DMS79 treated with DMSO at 0.1 percent for 48 hours (cell line): Measurements from ENCODE around the gene PAQR5.
"Not testable (repeated sequence)": the region's sequence is repeated elsewhere in the genome, so short reads cannot be mapped to it uniquely, and the experiment has no call there.

ENCODE experiments used
- DNase-seq: peaks from one replicate; lab custom pipeline; 2025; lab: John Stamatoyannopoulos, UW

PAQR5 gene

GRCh38 chr15:69293741-69294615, 4.7 kb upstream of the PAQR5 start:
- no peak for DNase-seq

- DNase-seq: no peak
Measured at GRCh38 chr15:69296606-69297005, 2.1 kb upstream of the PAQR5 start.

DNA sequence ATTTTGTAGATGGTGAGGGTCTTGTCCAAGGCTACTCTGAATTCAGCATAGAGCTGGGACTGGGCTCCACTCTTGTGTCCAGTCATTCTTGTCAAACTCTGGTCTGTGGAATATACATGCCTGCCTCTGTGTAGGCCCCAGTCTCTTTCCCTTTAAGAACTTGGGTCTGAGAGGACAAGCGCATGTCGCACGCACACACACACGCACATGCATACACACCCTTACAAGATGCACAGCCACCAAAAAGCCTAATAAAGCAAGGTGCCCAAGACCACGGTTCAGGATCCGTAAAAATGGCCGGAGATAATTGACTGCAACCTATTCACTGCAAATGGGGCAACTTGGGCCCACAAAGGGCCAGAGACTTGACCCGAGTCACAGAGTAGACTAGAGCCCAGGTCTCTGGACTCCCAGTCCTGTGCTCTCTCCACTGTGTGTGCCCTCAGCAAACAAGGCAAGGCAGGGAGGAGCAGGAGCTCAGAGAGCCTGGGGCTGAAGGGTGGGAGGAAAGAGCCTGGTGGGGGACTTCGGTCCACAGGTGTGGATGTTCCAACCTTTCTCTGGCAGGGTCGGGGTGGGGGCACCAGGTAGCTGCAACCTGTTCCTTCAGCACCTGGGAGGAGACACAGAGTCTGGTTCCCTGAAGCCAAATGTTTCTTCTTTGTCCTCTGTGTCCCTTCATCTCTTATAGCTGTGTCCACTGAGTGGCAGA, 914 bp upstream of the PAQR5 start:
- no peak for DNase-seq

- no peak for DNase-seq
Measured at GRCh38 chr15:69298354-69298696, 387 bp upstream of the PAQR5 start.

- no peak for DNase-seq
Measured at GRCh38 chr15:69299451-69299886, 757 bp downstream of the PAQR5 start.

GRCh38 chr15:69299943-69300588, 1.4 kb downstream of the PAQR5 start:
- no peak for DNase-seq

DNA sequence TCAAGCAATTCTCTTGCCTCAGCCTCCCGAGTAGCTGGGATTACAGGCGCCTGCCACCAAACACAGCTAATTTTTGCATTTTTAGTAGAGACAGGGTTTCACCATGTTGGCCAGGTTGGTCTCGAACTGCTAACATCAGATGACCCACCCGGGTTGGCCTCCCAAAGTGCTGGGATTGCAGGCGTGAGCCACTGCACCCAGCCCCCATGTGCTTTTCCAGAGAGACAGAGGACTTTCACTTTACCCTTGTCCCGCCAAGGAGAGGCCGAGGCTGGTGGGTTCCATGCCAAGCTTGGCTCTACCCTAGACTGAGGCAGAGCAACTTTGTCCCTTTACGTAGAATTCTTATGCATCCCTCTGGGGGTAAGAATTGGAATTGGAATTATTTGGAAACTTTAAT, 2.4 kb downstream of the PAQR5 start:
- not testable (repeated sequence) for DNase-seq

- DNase-seq: not testable (repeated sequence)
Measured at GRCh38 chr15:69302087-69302486, 3.4 kb downstream of the PAQR5 start.

GRCh38 chr15:69302929-69303328, 4.2 kb downstream of the PAQR5 start:
- DNase-seq: no peak

DNA sequence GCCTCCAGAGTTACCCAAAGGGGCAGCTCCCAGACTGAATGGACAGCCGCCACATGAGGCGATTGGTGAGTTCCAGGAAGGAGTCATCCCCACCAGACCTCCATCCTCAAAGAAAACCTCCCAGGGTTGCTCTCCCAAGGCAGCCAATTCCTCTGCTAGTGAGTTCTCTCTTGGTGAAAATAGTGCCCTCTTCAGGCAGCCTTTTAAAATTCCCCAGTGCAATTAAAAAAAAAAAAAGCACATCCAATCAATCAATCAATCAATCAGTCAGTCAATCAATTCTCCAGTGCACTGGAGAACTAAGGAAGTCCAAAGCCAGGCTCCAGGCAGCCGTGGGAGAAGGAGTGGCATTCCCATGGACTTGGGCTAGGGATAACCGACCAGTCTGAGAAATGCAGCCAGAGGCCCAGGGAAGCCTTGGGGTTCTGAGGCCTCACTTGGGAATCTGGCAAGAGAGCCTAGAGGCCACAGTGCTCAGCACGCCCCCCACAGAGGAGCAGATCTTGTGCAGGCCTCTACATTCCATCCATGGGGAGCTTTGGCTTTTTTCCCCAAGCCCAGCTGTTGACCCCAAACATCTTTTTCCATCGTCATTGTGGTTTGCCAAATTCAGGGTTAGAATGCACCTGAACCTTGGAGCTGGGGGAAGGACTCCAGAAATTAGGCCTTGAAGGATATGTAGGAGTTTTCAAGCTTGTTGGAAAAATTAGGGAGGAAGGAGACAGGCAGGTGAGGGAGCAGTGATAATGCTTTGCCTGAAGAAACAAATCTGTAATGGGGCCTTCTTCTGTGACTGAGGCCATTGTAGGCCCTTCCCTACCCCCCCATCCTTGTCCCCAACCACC, 4.8 kb downstream of the PAQR5 start:
- no peak for DNase-seq

DNA sequence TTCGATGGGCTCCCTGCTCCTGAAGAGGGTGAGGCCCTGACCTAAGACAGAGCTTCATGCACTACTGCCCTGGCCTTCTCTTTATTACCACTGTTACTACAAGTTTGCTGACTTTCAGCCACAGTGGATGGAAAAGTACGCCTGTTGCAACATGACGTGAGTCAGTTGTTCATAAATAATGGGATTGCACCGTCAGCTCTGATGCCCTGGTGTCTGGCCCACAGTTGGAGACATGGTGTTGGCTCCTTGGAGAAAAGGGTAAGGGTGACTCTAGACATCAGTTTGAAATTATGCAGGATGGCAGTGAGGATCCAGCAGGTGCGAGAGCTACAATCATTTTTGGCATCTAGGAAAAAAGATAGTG, 5.5 kb downstream of the PAQR5 start:
- no peak for DNase-seq

GRCh38 chr15:69305204-69305931, 6.7 kb downstream of the PAQR5 start:
- DNase-seq: no peak

GRCh38 chr15:69305933-69306568, 7.3 kb downstream of the PAQR5 start:
- DNase-seq: no peak

DNA sequence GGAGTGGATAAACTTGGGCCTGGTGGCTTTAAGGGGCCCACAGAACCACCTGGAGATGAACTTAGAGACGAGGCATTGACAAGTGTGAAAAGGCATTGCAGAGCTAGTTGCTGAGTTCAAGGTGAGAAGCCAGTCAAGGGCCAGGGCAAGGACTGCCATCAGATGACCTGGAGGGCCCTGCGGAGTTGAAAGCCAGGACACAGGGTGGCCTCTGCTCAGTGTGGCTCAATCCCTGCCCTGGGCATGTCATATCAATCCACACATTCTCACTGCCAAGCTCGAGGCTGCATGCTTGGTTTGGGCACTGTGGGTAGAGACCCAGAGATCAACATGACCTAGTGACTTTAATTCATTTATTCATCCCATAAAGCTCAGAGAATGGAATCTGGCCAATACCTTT, 9.2 kb downstream of the PAQR5 start:
- DNase-seq: no peak

DNA sequence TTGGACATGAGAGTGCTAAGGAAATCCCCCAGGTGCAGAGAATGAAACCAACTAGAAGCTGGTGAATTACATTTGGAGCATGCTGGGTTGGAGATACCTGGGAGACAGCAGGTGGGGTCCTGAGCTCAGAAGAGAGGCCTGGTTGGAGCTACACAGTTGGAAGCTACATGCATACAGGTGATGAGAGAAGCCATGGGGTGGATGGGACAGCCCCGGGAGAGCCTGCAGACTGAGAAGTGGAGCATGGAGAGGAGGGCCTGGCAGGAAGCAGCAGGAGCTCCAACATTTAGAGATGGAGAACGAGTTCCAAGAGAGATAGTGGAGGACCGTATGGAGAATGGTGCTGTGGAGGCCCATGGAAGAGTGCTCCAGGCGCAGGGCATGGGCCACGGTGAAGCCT, 10.2 kb downstream of the PAQR5 start:
- DNase-seq: no peak

GRCh38 chr15:69311319-69311721, 12.6 kb downstream of the PAQR5 start:
- DNase-seq: no peak

GRCh38 chr15:69313432-69314000, 14.8 kb downstream of the PAQR5 start:
- DNase-seq: no peak

DNA sequence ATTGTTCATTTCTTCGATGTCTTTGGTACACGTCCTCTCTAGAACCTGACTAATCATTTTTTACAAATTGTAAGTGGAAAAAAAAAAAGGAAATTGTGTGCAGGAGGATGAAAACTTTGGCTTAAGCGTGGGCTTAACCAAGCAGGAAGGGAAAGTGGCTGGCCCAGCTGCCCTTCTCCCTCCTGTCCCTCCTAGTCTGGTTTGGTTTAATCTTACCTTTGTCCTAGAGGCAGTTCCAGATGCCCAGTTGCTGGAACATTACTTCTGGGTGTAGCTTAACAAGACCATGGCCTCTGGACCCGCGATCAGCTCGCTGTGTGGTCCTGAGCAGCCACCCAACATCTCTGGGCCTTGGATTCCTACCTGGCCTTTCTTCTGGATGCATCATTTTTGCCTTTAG, 15.4 kb downstream of the PAQR5 start:
- no peak for DNase-seq

GRCh38 chr15:69314736-69315135, 16.0 kb downstream of the PAQR5 start:
- DNase-seq: no peak

DNA sequence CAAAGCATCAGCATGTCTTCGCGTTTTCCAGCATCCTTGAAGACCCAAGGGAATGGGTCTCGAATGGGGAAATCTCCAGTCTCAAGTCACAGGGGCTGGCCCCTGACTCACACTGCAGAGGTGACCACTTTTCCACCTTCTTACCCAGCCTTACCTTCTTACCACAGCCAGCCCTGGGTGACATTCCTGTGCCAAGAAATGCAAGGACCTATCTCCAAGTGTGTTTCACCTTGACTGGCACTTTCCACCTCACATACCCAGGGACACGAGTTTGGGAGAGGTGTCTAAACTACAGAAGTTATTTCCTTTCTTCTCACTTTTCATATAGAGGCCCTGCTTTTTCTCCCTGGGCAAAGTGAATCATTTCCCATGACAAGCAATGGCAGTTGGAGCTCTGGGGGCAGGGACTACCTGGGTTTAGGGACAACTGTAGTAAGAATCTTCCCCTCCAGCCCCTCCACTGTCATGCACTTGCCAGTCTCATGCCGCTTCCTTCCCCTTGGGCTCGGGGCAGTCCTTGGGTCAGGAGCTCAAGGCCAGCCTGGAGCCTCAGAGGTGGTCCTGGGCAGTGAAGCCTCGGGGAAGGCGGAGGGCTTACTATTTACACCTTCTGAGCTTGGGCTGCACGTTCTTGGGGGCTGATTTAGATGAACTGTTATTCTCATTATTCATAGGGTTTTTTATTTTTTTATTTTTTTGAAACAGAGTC, 16.8 kb downstream of the PAQR5 start:
- DNase-seq: no peak
